T1000 (cell line): ENCODE results near the gene DUSP1.

Experiments
- DNase-seq: peaks from one replicate; lab custom pipeline; 2025; ENCODE audit warnings: mixed read lengths; lab: John Stamatoyannopoulos, UW

Gene DUSP1

DNA sequence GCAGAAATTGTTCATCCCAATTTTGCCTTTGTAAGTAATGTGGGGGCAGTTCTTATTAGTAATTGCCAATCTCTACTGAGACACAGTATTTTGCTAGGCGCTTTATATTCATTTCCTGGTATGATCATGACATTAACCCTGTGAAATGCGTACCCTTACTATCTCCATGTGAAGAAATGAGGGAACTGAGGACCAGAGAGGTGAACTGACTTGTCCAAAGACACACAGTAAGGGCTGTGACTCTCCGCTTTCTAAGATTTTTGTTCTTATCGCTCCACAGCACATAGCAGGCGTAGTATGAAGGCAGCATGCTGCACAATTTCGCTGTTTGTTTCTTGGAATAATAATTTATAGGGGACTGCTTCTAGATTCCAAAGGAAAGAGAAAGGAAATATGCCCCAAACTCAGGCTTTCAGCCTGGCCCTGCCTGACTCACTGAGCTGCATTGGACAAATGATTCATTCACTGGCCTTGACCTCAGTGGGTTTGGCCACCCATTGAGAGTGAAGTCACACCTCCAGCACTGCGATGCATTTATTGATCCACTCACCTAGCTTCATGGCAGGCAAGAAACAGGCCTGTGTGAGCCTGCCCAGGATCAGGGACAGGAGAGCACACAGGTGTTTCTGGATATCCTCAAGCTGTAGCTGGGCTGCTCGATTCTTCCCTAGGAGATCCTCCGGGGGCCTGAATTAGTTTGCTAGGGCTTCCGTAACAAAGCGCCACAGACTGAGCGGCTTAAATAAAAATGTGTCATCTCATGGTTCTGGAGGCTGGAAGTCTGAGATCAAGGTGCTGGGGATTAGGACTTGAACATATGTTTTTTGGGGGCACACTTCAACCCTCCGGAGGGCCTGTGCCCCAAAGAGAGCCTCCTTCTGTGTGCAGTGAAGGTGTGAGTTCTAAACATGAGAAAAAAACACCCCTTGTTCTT, 7.2 kb upstream of the DUSP1 start:
- peak; percentile 67 for DNase-seq

DNA sequence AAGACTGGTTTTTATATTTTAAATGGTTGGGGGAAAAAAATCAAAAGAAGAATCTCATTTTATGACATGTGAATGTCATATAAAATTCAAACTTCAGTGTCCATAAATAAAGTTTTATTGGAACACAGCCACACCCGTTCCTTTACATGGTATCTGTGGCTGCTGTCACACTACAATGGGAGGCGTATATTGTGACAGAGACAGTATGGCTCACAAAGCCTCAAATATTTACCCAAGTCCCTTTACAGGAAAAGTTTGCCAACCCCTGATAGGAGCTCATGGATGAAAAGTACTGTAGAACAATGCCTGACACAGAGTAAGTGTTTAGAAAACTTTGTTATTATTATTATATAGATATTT, 5.2 kb upstream of the DUSP1 start:
- no peak for DNase-seq

DNA sequence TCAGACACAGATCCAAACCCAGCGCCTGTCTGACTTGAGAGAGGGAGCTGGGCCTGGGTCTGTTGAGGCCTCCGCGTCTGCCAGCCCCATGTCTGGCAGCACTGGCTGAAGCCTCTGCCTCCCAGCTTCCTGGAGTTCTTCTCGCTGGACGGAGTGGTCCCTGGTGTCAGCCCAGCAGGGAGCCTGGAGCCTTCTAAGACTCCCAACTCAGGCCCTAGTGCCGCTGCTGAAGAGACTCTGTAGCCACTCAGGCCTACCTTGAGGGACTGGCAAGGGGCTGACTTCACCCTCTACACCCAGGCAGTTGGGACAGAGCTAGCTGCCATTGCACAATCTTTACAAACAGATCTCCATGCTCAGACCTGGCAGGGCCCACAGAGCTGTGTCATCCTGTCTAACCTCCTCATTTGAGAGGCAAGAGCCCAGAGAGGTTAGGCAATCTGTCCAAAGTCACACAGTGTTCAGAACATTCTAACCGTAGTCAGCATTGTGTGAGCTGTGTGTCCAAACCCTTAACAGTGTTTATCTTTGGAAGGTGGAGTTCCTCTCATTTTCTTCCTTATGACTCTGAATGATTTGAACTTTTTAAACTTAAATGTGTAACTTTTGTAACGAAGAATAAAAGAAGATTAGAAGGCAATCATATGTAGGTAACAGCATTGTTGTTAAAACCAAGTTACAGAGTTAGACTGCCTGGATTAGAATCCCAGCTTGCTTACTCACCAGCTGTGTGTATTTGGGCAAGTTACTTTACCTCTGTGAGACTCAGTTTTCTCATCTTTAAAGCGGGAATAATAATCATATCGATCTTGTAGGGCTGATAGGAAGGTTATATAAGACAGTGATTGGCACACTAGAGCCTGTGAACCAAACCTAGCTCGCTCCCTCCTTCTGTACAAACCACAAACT, 4.6 kb upstream of the DUSP1 start:
- DNase-seq, result no peak

DNA sequence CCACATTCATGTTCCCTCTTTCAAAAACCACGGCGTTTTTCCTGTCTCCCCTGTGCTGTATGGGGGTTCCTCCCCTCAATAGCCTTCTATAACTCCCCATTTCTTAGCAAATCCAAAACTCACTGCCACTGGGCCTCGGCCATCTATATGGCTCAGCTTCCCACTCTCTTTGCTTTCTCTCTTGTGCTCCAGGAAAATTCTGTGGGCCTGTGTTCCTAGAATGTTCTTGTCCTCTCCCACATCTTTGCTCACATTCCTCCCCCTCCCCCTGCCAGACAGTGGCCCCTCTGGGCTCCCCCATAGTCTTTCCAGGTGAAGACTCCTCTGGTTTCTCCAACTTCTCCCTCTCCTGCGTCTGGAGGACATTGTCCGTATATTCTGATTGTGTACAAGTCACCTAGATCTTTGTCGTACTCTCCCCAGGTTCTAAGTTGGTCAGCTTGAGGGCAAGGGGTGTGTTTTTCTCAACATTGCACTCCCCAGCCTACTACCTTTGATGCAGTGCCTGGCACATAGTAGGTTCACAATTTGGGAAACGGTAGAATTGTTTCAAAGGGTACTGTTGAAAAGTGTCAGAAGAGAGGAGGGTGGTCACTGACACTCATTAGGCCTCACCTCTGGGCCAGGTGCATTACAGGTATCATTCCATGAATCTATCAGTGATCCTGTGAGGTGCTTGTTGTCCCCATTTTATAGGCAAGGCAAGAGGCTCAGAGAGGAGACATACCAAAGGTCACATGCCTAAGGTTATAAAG, 3.7 kb upstream of the DUSP1 start:
- no peak for DNase-seq

DNA sequence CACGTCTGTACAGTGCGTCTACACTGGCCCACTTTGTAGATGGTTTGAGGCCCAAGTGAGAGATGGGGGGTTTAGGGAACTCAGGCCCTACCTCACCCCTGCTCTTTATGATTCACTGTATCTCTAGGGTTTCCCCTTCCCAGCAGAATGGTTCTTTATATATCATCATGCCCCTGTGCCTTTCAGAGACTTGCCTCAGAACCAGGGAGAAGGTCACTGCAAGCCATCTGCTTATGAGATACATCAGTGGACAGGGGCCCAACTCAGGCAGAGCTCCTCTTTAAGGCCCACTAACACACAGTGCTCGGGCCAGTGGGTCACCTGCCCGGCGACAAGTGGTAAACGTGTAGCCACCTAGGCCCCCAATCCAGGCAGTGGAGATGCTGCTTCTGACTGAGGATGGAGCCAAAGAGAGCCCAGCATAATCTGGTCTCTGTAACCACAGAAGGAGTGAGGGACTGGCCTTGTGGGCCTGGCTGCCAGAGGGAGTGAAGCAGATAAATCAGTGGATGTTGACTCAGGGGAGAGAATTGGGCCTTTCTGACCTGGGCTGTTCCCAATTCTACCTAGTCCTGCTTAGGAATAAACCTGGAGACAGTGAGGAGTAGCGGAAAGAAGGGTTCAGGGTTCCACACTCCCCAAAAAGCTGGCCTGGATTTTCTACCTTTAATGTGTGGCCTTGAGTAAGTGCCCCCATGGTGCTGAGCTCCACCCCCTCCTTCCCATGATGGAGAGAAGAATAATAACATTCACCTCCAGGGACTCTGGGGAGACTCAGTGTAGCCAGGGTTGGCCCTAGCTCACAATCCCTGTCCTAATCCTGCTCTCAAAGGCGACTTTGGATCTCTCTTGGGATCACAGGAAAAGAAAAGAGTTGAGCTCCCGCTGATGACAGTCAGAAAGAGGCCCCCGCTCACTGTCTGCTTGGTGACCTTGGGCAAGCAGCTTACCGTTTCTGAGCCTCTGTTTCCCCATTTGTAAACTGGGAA, 2.8 kb upstream of the DUSP1 start:
- no peak for DNase-seq

DNA sequence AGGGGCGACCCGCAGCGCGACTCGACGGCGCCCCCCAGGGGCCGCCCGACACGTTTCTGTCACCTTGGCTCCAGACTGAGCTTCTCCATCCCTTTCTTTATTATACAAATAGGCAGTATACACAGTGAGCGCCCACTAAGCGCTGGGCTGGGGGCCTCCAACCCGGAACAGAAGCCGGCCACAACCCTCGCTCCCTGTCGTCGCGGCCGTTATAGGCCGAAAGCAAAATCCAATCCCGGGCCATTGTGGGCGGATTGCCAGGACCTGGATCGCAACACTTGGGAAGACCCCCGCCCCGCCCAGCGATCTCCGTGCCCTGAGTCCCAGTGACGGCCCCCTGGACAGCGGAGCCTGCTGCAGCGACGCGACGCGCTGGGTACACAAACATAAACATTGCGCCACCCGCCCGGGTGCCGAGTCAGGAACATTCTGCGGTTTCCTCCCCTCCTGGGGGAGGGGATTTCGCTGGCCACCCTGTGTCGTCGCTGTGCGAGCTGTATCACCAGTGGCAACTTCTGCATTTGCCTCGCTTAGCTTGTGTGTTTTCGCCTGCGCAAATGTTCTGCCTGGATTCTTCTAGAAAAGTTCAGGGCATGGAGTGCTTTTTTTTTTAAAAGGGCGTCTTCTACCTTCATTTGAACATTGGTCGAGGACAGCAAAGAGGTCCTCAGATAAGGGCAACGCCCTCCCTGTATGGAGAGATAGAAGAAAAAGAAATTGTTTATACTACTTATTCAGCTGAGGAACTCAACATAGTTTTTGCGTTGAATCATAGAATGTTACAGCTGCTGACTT, 1.3 kb upstream of the DUSP1 start:
- DNase-seq, result peak; percentile 76

DNA sequence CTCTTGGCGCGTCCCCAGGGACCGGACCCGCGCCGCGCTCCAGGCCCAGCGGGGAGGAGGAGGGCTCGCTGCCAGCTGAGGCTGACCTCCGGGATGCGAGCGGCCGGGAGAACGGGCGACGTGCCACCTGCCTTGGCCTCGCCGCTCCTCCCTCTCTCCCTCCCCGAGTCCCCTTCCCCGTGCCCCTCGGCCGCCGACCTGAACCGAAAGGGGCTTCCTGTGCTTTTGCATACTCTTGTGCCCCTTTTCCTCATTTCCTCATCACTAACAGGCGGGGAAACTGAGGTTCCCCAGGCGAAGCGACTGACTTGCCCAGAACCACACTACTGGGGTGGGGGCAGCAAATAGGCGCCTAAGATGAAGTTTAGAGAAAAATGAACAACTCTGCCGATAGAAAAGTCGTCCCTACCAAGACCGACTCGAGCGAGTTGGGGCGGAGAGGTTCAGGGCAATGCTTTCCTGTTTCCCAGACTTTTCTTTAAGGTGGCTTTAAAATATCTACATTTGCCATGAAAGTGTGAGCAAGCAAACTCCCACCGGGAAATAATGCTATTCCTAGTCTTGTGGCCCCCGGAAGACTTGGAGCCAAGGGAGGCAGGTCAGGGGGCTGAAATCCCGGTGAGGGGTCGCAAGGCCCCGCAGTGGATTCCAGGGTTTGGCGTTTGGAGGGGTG, 580 bp upstream of the DUSP1 start:
- no peak for DNase-seq

DNA sequence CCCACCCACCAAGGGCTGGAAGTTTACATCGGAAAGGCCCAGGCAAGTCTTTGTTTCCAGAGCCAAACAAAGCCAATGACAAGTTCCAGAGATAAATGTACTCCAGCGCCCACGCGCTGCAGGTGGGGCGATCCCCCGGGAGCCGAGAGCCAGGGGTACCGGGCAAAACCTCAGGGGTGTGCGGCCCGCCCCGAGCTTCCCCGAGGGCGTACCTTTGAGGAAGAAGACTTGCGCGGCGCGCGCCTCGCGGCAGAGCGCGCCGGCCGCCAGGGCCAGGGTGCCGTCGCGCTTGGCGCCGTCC, 671 bp downstream of the DUSP1 start:
- no peak for DNase-seq

DNA sequence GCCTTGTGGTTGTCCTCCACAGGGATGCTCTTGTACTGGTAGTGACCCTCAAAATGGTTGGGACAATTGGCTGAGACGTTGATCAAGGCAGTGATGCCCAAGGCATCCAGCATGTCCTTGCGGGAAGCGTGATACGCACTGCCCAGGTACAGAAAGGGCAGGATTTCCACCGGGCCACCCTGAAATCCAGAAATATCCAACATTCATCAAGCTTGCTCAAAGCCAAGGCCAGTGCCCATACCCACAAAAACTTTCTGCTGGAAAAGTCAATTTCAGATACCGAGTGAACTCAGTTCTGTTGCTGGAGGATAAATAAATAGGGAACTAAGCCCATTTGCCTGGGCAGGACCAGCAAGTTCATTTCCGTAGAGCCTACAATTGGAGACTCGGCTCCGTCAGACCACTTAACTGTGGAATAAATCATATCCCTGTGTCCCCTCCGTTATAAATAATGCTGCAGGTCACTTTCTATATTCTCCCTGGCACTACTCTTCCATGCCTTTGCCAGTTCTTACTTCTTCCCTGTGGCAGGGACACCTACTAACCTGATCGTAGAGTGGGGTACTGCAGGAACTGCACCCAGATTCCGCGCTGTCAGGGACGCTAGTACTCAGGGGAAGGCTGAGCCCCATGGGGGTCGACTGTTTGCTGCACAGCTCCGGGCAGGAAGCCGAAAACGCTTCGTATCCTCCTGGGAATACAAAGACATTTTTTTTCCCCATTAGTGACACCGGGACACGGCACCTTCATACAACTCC, 1.2 kb downstream of the DUSP1 start:
- no peak for DNase-seq

DNA sequence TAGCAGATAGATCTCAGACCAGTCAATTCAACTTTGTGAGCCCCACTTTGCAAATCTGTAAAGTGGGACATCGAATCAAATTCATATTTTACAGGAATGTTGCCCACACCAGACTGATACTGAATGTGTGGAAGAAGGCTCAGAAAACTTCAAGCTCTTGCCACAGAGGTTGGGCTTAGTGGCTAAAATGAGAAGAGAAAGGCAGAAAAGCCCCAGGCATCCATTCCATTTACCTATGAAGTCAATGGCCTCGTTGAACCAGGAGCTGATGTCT, 1.7 kb downstream of the DUSP1 start:
- DNase-seq, result no peak

DNA sequence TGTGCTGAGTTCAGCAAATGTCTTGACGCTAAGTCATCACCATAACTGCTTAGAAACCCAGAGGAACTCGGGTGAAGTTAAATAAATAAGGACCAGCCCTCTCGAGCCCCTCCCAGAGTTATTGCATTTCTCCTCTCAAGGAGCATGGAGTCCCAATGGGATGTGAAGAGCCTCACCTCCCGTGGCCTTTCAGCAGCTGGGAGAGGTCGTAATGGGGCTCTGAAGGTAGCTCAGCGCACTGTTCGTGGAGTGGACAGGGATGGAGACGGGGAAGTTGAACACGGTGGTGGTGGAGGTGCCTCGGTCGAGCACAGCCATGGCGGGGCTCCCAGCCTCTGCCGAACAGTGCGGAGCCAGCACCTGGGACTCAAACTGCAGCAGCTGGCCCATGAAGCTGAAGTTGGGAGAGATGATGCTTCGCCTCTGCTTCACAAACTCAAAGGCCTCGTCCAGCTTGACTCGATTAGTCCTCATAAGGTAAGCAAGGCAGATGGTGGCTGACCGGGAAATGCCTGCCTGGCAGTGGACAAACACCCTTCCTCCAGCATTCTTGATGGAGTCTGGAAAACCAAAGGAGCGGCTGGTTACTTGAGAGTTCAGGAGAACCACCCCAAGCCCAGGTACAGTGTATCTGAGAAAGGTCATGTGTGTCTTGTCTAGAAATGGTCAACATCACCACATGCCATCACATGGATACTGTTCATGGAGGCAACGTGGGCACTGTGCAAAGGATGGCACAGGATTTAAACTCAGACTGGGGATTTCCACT, 2.2 kb downstream of the DUSP1 start:
- DNase-seq, result no peak

DNA sequence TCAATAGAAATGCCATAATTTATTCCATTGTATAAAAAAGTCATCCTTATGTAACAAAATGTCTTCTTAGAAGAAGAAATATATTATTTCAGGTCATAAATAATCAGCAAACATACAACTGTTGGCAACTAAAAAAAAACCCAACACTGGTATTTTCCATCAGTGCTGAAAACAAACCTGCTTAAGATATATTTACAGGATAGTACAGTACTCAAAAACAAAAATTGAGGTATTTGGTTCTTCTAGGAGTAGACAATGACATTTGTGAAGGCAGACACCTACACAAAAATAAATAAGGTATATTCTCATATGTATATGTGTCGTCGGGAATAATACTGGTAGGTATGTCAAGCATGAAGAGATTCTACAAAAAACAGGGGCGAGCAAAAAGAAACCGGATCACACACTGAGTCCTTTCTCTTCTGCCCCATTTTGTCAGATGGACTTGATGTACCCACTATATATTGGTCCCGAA, 2.9 kb downstream of the DUSP1 start:
- no peak for DNase-seq

DNA sequence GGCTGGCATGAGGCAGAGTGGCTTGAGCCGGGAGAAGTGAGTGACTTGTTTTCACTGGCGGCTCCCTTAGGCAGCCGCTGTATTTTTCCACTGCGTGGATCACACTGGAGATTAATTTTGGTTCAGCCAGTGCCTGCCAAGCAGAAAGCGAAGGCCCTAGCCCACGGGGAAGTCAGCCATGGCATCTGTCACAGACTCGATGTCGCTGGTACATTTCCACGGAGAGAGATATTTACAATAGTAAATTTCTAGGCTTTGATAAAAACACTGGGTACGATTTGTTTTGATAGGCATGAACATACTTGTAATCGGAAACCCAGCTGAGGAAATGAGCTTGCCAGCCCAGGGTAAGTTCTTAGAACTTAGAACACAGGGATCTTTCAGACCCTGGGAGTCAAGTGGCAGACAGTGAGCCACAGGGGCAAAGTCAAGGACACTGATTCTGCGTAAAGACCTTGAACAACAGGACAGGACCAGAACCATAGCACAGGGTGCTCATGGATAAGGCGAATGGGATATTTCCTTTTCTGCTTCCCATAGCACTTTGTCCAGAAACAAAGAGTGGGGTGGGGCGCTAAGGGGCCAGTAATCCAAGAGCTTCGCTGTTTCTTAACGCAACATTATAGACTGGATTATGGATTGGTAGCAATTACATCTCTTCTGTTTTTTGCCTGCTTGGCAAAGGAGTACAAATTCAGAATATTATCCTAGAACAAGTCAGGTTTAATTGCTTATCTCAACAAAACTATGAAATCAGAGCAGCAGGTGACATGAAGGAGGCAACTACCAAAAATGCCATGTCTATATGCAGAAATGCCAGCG, 4.5 kb downstream of the DUSP1 start:
- peak; percentile 43 for DNase-seq

DNA sequence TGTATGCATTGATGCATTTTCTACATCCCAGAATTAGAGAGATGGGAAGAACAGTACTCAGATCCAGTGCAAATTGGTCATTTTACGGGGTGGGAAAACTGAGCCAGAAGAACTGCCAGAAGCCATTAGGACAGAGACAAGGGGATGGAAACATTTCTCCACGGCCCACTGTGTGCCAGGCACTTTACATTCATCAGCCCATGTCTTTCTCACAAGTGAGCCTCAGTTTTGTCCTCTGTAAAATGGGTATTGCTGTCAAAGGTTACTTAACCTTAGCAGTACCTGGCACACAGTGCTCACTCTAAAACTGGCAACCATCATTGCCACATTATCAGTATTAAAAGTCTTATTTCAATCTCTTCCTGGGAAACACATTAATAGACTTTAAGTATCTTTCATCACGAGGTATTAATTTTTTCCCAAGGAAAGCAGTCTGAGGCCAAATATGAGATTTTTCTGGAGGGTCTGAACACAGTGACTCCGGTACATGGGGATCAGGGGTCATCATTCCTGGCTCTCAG, 5.2 kb downstream of the DUSP1 start:
- no peak for DNase-seq

DNA sequence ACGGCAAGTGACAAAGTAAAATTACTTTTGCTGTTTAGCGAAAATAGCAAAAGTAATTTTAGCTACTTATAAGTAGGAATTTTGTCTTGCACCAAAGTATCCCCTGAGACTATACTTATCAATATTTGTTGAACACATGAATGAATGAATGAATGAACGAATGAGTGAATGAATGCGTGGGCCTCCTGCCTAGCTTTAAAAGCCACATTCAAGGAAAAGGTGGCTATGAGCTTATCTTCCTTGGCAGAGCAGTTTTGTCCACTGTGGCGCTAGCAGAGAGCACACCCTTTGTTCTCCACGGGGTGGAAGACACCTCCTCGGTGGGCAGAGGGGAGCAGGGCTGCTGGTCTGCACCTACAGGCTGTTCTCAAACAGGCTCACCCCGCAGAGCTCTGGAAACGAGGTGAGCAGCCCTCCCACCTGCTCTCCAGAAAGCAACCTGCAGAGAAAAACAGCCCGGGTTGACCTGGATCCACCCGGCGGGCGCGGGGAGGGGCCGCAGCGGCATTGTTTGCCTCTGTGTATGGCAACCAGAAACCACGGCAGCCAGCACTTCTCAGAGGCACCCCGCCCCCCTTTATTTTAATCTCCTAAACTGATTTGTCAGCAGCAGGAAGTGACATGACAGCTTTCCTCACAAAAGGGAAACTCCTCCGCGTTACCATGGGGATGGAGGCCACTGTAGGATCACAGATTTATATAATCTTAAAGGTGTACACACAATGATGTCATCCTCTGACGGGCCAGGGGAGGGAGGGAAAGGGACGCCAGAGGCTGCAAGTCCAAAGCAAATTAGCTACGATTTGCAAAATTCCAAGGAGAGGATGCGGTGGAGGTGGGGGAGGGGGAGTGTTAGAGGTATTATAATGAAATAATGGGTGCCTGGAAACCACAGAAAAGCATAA, 5.9 kb downstream of the DUSP1 start:
- peak; percentile 88 for DNase-seq

DNA sequence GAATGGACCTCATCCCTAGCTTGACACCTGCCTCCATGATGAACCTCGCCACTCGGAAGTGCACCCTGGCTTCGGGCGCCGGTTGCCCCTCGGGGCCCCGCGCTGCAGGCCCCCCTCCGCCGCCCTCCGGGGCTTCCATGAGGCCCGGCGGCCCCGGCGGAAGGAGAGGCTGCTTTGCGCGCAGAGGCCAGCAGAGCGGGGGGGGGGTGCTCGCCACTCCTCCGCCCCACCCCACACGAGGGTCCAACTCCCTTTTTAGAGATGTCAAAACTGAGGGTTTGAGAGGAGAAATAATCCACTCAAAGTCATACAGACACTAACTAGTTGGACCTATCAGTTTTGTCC, 7.9 kb downstream of the DUSP1 start:
- no peak for DNase-seq
